HG02642 (cell line): ENCODE data around the gene LRRC15.
A peak's percentile ranks its signal among the peaks of the same experiment; 100 is the strongest.

Experiments used
- ATAC-seq: cut with Tn5 transposase; IDR thresholded peaks from one replicate; pipeline ENCODE4 v1.9.1; 2021; ENCODE audit warnings: mild to moderate bottlenecking; ENCODE audit not compliant: unreplicated experiment, poor library complexity

LRRC15 gene

GRCh38 chr3:194365978-194366490 lies 3.5 kb downstream of the LRRC15 start:
- ATAC-seq: no peak

GRCh38 chr3:194365526-194365925 lies 4.0 kb downstream of the LRRC15 start:
- ATAC-seq: no peak

- no peak for ATAC-seq
These were observed 4.7 kb downstream of the LRRC15 start for GRCh38 chr3:194364652-194365434.

- no peak for ATAC-seq
These were observed 5.3 kb downstream of the LRRC15 start for GRCh38 chr3:194364314-194364651.

- ATAC-seq: no peak
These were observed 9.0 kb downstream of the LRRC15 start for GRCh38 chr3:194360568-194360967.

GRCh38 chr3:194357681-194358080 lies 11.9 kb downstream of the LRRC15 start:
- no peak for ATAC-seq

- ATAC-seq: no peak
These were observed 14.2 kb downstream of the LRRC15 start for GRCh38 chr3:194355379-194355778.

GRCh38 chr3:194354315-194354714 lies 15.2 kb downstream of the LRRC15 start:
- no peak for ATAC-seq

- no peak for ATAC-seq
These were observed 16.8 kb downstream of the LRRC15 start for GRCh38 chr3:194352667-194353246.

- no peak for ATAC-seq
These were observed 17.5 kb downstream of the LRRC15 start for GRCh38 chr3:194351952-194352536.

- no peak for ATAC-seq
These were observed 18.4 kb downstream of the LRRC15 start, which contains the start of gene CPN2 for GRCh38 chr3:194351080-194351672. TSS of gene CPN2 (minus strand) at chr3:194351328. CDS start at chr3:194342702, 8,626 bp downstream.

GRCh38 chr3:194350726-194351071 lies 18.8 kb downstream of the LRRC15 start:
- ATAC-seq: no peak

GRCh38 chr3:194348354-194348753 lies 21.2 kb downstream of the LRRC15 start:
- no peak for ATAC-seq

GRCh38 chr3:194346621-194347020 lies 22.9 kb downstream of the LRRC15 start:
- ATAC-seq: no peak

- no peak for ATAC-seq
These were observed 23.5 kb downstream of the LRRC15 start for GRCh38 chr3:194346035-194346434.

GRCh38 chr3:194344012-194344411 lies 25.5 kb downstream of the LRRC15 start:
- ATAC-seq: peak; percentile 68

GRCh38 chr3:194343561-194343893 lies 26.0 kb downstream of the LRRC15 start:
- no peak for ATAC-seq

- ATAC-seq: no peak
These were observed 26.5 kb downstream of the LRRC15 start for GRCh38 chr3:194342861-194343560.

GRCh38 chr3:194340757-194341400 lies 28.7 kb downstream of the LRRC15 start:
- ATAC-seq: no peak

GRCh38 chr3:194339840-194340239 lies 29.7 kb downstream of the LRRC15 start:
- no peak for ATAC-seq
